ENCODE results near the gene JAK3.

- TF ChIP-seq ZNF565 (CRISPR knock-in tag; conservative IDR thresholded peaks at IDR 0.05; ENCODE audit: low read depth), result no peak
- no peak for TF ChIP-seq OSR1 (CRISPR knock-in tag; IDR thresholded peaks at IDR 0.05)
- TF ChIP-seq ISL1 (CRISPR knock-in tag; IDR thresholded peaks at IDR 0.05), result no peak
- TF ChIP-seq ZFP3 (CRISPR knock-in tag; IDR thresholded peaks at IDR 0.05), result no peak
- TF ChIP-seq TSHZ2 (CRISPR knock-in tag; IDR thresholded peaks at IDR 0.05), result no peak
- TF ChIP-seq ZNF8 (CRISPR knock-in tag; IDR thresholded peaks at IDR 0.05), result no peak
- TF ChIP-seq ZC3H10 (CRISPR knock-in tag; IDR thresholded peaks at IDR 0.05), result no peak
- TF ChIP-seq ZFP30 (CRISPR knock-in tag; IDR thresholded peaks at IDR 0.05), result no peak
- TF ChIP-seq CREB5 (CRISPR knock-in tag; IDR thresholded peaks at IDR 0.05; ENCODE audit: low read depth), result no peak
- no peak for TF ChIP-seq PATZ1 (CRISPR knock-in tag; IDR thresholded peaks at IDR 0.05; ENCODE audit: borderline replicate concordance)
- TF ChIP-seq, protein P1, sequence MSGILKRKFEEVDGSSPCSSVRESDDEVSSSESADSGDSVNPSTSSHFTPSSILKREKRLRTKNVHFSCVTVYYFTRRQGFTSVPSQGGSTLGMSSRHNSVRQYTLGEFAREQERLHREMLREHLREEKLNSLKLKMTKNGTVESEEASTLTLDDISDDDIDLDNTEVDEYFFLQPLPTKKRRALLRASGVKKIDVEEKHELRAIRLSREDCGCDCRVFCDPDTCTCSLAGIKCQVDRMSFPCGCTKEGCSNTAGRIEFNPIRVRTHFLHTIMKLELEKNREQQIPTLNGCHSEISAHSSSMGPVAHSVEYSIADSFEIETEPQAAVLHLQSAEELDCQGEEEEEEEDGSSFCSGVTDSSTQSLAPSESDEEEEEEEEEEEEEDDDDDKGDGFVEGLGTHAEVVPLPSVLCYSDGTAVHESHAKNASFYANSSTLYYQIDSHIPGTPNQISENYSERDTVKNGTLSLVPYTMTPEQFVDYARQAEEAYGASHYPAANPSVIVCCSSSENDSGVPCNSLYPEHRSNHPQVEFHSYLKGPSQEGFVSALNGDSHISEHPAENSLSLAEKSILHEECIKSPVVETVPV (CRISPR knock-in tag; IDR thresholded peaks at IDR 0.05), result no peak
- no peak for TF ChIP-seq ESRRG (CRISPR knock-in tag; IDR thresholded peaks at IDR 0.05)
- TF ChIP-seq RARB (CRISPR knock-in tag; IDR thresholded peaks at IDR 0.05), result no peak
These were observed 15.1 kb upstream of the JAK3 start for GRCh38 chr19:17862711-17863519.

Measured in SK-N-SH treated with all-trans-retinoic acid at 6 μM for 48 hours (cell line).